Fibroblast of the aortic adventitia (primary cell): ENCODE results near the gene HEYL. TPM values are rescaled to one million over a fixed set of nuclear protein-coding genes. Genes with fewer than 3 reads are reported as not detected.

Experiments used
- DNase-seq: peaks from one replicate; pipeline ENCODE4 v3.0.0-alpha.2; 2010; ENCODE audit warnings: low read depth
- H3K4me3 ChIP-seq: 2 replicates; pipeline ENCODE4 v1.5.1; 2011; ENCODE audit warnings: low read depth, mild to moderate bottlenecking, control low read depth, low read length, moderate library complexity
- CTCF ChIP-seq: IDR thresholded peaks from 2 replicates; pipeline ENCODE4 v1.5.1; 2011; ENCODE audit warnings: mild to moderate bottlenecking, low read length, control low read depth, inconsistent platforms; ENCODE audit not compliant: insufficient read depth
- total RNA-seq: library from RNA; depleted of rRNA; stranded (reverse); fragments of >200 nt; gene quantifications from 2 replicates; pipeline ENCODE4 v1.2.3, GENCODE V29; 2012; ENCODE audit warnings: low replicate concordance

HEYL gene
- total RNA-seq, 1 donor = not detected

- no peak overlapping the region for H3K4me3 ChIP-seq
- no peak for DNase-seq
- TF ChIP-seq CTCF = no peak
These were observed 7.8 kb downstream of the HEYL start for GRCh38 chr1:39631361-39632322.

GRCh38 chr1:39628807-39629350 is 10.6 kb downstream of the HEYL start:
- TF ChIP-seq CTCF = no peak
- no peak overlapping the region for H3K4me3 ChIP-seq
- no peak for DNase-seq

GRCh38 chr1:39626646-39627045 is 12.8 kb downstream of the HEYL start:
- no peak for DNase-seq
- no peak overlapping the region for H3K4me3 ChIP-seq
- TF ChIP-seq CTCF = no peak

- H3K4me3 ChIP-seq = no peak overlapping the region
- DNase-seq = peak; percentile 61
- no peak for TF ChIP-seq CTCF
These were observed 13.8 kb downstream of the HEYL start for GRCh38 chr1:39625462-39626273.

- no peak overlapping the region for H3K4me3 ChIP-seq
These were observed 14.4 kb downstream of the HEYL start for GRCh38 chr1:39625009-39625408.

GRCh38 chr1:39623053-39623452 is 16.4 kb downstream of the HEYL start:
- no peak for TF ChIP-seq CTCF
- no peak for DNase-seq
- no peak overlapping the region for H3K4me3 ChIP-seq

More at GRCh38 chr1:39625009-39625408, 14.4 kb downstream of the HEYL start:
- DNase-seq = no peak
- TF ChIP-seq CTCF = no peak
